HT1080 (cell line): ENCODE data around the gene RAPGEF4. TPM values are rescaled to one million over a fixed set of nuclear protein-coding genes. Genes with fewer than 3 reads are reported as not detected.
A peak's percentile ranks its signal among the peaks of the same experiment; 100 is the strongest.
"Not testable (repeated sequence)": the region's sequence is repeated elsewhere in the genome, so short reads cannot be mapped to it uniquely, and the experiment has no call there.

ENCODE experiments used
- DNase-seq: peaks from one replicate; pipeline ENCODE4 v3.0.0-alpha.2; 2015; ENCODE audit warnings: low read depth
- total RNA-seq: library from RNA; depleted of rRNA; stranded (reverse); fragments of >200 nt; shearing (Covaris generic); gene quantifications from 2 replicates; pipeline ENCODE4 v1.2.3, GENCODE V29; 2014

Gene RAPGEF4
- total RNA-seq, 1 experiment from 2014 or later = 0.18 TPM

DNA sequence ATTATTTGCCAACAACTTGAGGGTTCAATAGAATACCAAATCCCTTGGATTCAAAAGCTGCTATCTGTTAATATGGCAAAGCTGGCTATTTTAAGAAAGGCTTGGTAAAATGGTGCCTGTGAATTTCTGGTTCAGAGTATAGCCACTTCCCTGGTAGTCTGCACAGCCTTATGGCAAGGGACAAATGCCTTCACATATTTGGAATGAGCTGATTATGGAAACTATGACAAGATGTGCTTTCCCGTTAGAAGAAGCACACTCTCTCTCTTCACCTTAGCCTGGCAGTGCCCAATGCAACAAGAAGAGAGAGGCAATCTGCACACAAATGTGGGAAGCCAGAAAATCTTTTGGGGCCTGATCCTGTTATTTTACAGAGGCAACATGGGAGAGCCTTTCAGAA is 292.5 kb downstream of the RAPGEF4 start:
- DNase-seq = no peak

- DNase-seq = no peak
Observed at GRCh38 chr2:173028671-173029070, 293.0 kb downstream of the RAPGEF4 start.

DNA sequence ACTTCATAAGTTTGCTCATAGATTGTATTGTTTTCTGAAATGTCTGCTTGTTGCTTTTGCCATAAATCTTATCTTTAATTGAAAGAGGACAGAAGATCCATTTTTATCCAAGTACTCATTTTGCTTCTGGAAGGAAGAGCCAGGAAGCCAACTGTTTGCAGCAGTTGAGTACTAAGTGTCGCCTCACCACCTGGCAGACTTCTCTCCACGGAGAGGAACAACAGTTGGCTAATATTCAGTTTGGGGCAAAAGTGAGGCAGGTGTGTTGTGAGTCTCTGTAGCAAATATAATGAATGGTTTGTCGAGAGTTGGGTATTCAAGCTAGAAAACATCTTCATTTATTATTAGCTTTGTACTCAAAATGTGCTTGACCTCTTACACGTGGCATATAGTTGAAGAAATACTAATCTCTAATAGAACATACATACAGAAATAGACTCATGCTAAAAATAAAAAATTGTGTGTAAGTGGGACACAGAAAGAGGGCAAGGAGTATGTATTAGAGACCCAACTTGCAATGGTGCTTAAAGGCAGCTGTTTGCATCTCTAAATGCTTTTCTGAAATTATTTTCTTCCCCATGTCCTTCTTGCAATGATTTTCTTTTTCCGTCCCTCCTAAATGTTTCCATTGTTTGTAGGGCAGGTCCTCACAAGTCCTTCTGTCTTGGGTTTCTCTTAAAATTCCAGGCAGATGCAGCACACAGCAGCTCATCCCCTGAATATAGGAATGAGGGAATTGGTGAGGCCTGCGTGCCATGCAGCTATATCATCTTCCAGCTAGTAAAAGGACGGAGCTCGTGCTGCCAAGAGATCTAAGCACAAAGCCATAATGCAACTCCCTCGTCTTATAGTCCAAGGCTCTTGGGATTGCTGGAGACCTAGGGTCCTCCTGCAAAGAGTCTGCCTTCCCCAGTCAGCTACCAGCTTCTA is 295.2 kb downstream of the RAPGEF4 start:
- DNase-seq = no peak

DNA sequence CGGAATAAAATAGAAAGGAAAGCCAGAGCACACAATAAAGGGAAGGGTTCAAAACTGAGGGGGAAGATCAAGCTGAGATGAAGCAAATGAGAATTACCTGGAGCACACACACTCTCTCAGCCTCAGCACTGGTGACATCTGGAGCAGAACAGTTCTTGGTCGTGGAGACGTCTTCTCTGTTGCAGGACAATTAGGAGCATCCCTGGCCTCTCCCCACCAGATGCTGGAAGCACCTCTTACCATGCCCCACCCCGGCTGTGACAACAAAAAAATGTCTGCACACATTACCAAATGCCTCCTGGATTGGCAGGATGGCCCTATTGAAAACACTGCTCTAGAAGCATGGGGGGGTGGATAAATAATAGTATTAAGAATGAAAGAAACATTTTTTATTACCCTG is 296.4 kb downstream of the RAPGEF4 start:
- DNase-seq = no peak

DNA sequence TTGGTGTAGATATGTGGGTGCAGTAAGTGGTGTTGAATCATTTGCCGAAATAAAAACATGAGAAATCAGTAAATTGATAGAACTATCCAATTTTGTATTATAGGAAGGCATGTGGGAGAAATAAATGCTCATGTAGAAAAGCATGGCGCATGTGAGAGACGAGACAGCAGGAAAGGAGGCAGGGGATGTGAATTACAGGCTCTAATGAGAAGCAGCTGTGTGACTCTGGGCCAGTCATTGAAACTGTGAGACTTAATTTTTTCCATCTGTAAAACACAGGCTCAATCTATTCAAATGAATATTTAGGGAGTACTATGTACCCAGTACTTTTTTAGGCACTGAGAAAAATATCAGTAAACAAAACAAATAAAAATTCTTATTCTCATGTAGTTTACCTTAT is 297.4 kb downstream of the RAPGEF4 start:
- DNase-seq = no peak

GRCh38 chr2:173034143-173034542 is 298.5 kb downstream of the RAPGEF4 start:
- DNase-seq = no peak

DNA sequence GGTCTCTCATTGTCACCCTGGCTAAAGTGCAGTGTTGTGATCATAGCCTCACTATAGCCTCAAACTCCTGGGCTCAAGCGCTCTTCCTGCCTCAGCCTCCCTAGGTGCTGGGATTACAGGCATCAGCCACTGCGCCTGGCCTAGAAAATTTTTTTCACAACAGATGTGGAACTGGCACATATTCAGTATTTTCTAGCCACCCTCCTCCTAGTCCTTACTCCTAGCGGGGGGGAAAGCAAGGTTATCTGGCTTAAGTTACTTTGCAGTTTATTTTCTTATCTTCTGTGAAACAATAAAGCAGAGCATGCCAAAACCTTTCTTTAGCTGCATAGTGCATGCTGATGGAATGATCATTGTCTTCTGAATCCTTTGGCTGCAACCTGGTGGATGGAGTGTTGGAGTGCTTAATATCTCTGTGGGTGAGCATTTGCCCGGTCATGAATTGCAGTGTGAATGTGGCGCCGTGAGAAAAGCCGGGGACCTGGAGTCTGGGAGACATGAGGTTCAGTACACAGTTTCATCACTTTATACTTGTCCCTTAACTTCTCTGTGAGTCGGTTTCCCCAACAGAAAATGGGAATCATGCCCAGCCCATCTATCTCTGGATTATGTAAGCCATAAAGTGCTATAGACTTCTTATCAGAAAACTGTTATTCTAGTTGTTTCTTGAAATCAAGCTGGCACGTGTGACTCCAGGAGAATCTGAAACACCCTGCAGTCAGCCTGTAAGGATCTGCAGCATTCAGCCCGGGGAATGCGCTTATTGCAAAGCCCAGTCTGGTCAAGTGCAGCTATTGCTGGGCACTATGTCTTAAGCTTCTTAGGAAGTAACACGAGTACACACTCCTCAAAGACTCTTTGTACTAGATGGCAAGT is 301.8 kb downstream of the RAPGEF4 start:
- no peak for DNase-seq

DNA sequence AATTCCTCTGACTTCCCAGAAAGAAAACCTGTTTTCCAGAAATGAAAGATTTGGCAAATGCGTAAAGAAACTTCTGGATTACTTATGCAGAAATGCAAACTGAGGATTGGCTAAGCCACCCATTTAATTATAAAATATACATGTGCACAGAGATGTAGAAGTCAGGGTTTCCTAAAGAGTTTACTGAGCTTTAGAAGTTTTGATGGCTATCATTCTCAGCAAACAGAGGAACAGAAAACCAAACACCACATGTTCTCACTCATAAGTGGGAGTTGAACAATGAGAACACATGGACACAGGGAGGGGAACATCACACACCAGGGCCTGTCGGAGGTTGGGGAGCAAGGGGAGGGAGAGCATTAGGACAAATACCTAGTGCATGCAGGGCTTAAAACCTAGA is 302.6 kb downstream of the RAPGEF4 start:
- not testable (repeated sequence) for DNase-seq

GRCh38 chr2:173040729-173041128 is 305.1 kb downstream of the RAPGEF4 start:
- no peak for DNase-seq

DNA sequence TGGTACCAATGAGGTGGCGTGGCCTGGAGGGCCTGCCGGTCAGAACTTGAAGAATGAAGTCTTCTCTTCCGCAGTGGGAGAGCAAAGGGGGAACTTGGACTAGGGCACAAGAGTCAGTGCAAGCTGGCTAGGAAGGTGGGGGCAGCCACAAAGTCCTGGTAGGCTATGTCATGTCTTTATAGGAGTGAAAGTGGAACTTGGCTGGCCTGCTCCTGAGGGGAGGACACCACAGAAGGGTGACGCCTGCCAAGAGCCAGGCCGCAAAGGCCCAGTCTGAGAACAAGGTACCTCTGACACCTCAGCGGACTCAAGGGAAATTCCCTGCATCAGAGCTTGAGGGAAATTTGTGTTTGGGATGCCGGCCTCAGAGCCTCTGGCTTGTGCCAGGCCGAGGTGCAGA is 307.8 kb downstream of the RAPGEF4 start:
- DNase-seq = no peak

GRCh38 chr2:173043897-173044519 is 308.4 kb downstream of the RAPGEF4 start:
- DNase-seq = no peak

DNA sequence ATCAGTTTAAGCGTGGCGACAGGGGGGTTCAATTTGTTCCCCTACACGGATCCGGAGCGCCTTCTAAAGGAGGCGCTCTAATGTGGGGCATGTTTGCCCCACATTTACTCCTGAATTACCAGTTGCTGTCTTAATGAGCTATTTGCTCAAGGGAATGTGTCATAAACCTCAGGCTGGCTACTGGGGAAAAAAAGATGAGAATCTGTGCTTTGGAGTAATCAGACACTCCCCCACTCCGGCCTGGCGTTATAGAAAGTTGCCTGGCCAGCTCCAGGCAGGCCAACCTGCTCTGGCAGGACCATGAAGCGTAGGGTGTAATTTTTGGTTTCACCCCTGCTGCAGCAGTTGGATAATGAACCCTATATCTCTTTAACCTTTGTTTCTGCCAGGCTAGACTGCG is 309.0 kb downstream of the RAPGEF4 start:
- peak; percentile 7 for DNase-seq

- no peak for DNase-seq
Observed at GRCh38 chr2:173045181-173045580, 309.5 kb downstream of the RAPGEF4 start.

GRCh38 chr2:173048522-173048896 is 312.9 kb downstream of the RAPGEF4 start:
- no peak for DNase-seq

GRCh38 chr2:173048897-173049661 is 313.4 kb downstream of the RAPGEF4 start:
- peak; percentile 98 for DNase-seq

DNA sequence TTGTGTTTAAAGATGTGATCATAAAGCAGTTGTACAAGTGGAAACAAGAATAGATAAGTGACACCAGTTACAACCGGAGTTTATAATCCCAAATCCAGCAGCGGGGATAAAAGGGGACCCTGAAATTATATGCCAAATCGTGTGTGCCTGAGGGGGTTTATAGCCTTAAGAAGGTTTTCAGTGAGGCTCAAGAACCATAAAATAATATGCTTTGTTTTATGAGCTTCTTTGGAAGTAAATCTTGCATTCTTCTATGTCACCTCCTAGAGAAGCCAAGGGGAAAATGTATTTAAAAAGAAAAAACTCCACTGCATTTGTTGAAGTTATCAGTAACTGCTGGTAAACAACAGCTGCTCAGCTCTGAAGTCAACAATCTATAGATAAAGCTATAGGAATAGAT is 314.2 kb downstream of the RAPGEF4 start:
- no peak for DNase-seq

DNA sequence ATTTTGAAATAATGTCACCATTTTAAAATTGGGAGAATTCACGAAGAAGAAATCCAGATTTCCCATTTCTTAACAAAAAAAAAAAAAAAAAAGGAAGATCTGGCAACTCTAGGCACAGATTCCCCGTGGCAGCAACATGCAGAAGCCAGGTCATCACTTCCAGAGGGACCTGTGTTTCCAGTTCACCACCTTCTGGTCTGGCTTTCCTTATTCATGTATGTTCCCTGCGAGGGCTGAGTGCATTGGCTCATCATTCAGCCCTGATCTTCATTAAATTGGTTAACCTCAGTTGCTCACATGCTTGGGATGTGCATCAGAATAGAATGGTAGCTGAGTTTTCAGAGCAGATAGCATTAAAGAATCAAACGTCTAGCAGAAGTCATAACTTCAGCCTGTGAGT is 315.0 kb downstream of the RAPGEF4 start:
- no peak for DNase-seq

GRCh38 chr2:173051463-173052215 is 316.0 kb downstream of the RAPGEF4 start:
- DNase-seq = no peak

DNA sequence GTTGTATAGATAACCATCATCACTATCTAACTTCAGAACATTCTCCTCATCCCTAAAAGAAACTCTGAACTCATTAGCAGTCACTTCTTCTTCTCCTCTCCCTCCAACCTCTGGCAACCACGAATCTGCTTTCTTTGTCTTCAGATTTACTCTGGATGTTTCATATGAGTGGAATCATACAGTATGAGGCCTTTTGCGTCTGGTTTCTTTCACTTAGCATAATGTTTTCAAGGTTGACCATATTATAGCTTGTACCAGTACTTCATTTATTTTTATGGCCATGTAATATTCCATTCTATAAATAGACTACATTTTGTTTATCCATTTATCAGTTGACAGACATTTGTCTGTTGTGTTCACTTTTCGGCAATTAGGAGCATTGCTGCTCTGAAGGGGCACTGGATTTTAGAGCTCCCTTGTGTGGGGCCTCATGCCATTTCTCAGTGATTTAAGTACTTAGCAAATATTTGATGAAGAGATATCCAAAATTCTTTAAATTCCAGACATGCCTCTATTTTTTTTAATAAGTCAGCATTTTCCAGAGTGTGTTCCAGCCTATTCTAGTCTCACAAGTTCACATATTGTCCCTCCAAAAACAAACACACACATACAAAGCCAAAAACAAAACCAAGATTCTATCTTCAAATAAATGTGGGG is 317.5 kb downstream of the RAPGEF4 start:
- DNase-seq = no peak

DNA sequence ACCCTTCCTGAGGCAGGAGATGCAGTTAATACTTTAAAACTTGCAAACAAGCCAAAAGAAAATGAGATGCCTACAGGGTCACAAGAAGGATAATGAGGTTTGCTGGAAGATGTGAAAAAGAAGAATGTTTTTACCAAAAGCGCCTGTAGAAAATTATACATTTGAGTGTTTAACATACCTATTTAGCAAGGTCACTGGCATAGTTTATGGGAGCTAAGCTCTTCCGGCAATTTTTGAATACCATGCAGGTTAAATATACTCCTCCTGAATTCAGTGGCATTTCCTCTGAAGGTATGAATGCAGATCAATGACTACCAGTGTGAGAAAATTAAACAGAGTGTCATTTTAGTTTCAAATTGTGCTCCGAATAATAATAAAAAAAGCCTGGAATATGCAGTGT is 318.8 kb downstream of the RAPGEF4 start:
- no peak for DNase-seq
